IPS-18c (cell line): ENCODE results near the gene CCDC159.
"Not testable (repeated sequence)": the region's sequence is repeated elsewhere in the genome, so short reads cannot be mapped to it uniquely, and the experiment has no call there.

Source experiments
- H3K4me3 ChIP-seq: 2 replicates; pipeline ENCODE4 v1.7.0; 2013; ENCODE audit warnings: low read depth, mild to moderate bottlenecking, low read length, moderate library complexity; ENCODE audit not compliant: insufficient read depth
- H3K9me3 ChIP-seq: one replicate; pipeline ENCODE4 v1.6.1; 2013; ENCODE audit warnings: mild to moderate bottlenecking, low read length, moderate library complexity; ENCODE audit not compliant: control insufficient read depth, insufficient read depth

Gene CCDC159, protein sequence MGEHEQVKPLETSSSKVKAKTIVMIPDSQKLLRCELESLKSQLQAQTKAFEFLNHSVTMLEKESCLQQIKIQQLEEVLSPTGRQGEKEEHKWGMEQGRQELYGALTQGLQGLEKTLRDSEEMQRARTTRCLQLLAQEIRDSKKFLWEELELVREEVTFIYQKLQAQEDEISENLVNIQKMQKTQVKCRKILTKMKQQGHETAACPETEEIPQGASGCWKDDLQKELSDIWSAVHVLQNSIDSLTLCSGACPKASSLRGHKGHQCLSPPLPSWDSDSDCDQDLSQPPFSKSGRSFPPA

DNA sequence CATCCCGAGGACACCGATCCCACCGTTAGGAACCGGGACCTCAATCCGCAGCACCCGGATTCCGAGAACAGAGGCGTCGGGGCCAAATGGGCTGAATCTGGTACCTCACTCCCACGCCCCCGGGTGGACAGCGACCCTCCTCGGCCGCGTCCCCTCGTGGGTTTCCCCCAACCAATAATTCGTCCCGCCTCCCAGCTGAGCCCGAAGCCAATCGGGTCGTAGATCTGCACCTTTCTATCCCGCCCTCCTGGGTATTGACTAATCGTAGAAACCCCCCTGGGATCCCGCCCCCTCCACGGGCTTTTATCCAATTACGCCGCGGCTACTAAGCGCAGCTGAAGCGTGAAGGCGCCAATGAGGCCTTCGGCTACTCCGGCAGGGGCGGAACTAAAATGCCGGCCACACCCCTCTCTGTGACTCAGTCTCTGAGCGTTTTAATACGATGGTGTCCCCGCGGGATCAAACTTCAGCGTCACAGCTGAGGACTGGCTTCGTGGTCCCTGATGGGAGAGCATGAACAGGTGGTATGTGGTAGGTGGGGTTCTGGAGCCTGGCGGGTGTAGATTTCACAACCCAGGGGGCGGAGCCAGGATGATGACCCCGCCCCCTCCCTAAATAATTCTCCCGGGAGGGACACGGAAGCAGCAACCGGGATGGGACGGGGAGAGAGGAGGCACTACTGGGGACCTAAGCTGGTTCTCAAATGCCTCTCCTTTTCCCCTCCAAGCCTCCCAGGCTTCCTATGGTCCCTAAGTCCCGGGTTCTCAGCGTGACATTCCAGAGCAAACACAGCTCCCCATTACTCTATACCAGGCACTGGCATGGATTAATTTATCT is at the start of gene CCDC159, which contains the start of gene TMEM205:
CCDC159 (plus strand) TSS at position 416 of the 837 bp plus-strand sequence; CDS start at position 504, 88 bp downstream.
TMEM205 (minus strand) TSS at position 165 of the 837 bp plus-strand sequence. CDS start 649 bp downstream, outside the sequence.
- Histone ChIP-seq H3K9me3 (peaks cover under 1% of the 10 kb centered on the region), H3K4me3 (peak within 1 kb of the TSS; percentile 90)

- Histone ChIP-seq H3K9me3 (no peaks in the 10 kb centered on the region), H3K4me3 (no peak overlapping the region)
Observed at GRCh38 chr19:11299946-11300810, 46.1 kb upstream of the CCDC159 start.

DNA sequence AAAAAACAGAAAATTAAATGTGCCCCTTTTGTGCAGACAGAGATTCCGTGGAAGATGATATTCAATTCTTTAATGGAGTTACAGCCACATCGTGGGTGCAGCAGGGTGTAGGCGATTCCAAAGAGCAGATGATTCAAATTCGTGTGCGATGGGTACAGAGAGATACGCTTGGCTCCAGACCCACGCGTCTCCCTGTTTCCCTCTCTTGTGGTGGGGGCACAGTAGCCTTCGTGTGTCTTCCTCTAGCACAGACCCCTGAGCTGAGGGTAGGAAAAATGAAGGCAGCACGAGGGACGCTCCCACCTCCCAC is 45.6 kb upstream of the CCDC159 start:
- Histone ChIP-seq H3K9me3 (no peaks in the 10 kb centered on the region), H3K4me3 (no peak overlapping the region)

DNA sequence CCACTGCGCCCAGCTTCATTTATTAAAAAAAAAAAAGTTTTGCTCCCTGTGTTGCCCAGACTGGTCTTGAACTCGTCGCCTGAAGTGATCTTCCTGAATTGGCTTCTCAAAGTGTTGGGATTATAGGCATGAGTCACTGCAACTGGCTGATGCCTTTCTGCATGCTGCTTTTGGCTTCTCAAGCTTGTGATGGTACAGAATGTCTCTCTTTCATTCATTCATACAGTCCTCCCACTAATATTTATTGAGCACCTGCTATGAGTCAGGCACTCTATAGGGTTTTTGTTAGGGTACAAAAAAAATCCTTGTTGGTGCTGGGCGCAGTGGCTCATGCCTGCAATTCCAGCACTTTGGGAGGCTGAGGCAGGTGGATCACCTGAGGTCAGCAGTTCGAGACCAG is 41.4 kb upstream of the CCDC159 start:
- Histone ChIP-seq H3K9me3 (no peaks in the 10 kb centered on the region), H3K4me3 (no peak overlapping the region)

DNA sequence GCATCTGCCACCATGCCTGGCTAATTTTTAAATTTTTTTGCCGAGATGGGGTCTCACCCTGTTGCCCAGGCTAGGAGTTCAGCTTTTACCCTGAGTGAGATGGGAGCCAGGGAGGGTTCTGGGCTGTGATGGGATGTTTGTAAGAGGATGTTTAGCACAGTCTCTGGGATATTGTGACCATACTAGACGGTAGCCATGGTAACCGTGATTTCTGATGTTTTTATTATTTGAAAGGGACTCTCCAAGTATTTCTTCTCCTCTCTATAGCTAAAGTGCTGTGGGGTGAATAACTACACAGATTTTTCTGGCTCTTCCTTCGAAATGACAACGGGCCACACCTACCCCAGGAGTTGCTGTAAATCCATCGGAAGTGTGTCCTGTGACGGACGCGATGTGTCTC is 40.0 kb upstream of the CCDC159 start:
- Histone ChIP-seq H3K4me3 (no peak overlapping the region), H3K9me3 (no peaks in the 10 kb centered on the region)

DNA sequence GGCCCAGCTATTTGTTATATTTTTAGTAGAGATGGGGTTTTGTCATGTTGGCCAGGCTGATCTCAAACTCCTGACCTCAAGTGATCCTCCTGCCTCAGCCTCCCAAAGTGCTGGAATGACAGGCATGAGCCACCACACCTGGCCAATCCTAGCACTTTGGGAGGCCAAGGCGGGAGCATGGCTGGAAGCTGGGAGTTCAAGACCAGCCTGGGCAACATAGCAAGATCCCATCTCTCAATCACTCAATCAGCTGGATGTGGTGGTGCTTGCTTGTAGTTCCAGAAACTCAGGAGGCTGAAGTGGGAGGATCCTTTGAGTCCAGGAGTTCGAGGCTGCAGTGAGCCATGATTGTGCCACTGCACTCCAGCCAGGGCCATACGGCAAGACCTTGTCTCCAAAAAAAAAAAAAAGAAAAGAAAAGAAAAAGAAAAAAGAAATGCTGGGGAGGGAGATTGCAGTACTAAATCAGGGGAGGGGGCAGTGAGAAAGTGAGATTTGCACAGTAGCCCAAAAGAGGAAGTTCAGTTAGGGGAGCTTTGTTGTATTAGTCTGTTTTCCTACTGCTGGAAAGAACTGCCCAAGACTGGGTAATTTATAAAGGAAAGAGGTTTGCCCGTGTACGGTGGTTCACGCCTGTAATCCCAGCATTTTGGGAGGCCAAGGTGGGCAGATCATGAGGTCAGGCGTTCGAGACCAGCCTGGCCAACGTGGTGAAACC is 25.9 kb upstream of the CCDC159 start:
- H3K9me3 ChIP-seq, H3K4me3 ChIP-seq: not testable (repeated sequence)

GRCh38 chr19:11321191-11322126 is 24.9 kb upstream of the CCDC159 start:
- H3K9me3 ChIP-seq, result no peaks in the 10 kb centered on the region
- H3K4me3 ChIP-seq, result no peak overlapping the region

DNA sequence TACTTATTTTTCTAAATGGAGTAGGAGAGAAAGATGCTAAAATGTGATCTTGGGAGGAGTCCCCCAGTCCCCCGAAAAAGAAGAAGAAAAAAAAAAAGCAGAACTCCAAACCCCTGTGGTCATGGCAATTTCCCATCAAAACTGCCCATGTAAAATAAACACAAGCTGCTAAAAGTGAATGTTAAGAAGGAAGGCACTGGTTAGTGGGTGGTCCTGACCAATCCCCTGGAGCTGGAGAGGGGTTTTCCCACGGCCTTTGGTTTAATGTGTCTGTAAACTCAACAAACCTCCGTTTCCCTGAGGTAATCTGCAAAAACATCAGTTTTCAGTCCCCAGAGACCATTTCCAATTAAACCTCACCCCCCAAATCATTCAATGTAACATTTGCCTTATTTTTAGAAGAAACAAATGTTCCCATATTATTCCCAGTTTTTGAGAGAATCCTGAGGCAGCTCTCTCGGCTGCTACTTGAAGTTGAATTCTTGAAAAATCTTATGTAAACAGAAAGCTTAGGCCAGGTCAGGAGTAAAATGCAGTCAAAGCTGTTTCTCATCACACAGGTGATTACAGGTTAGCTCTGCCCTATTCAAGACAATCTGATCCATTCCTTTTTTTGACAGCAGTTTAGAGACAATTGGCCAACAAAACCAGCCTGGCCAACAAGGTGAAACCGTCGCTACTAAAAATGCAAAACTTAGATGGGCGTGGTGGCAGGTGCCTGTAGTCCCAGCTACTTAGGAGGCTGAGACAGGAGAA is 23.9 kb upstream of the CCDC159 start:
- Histone ChIP-seq H3K4me3 (no peak overlapping the region), H3K9me3 (no peaks in the 10 kb centered on the region)

DNA sequence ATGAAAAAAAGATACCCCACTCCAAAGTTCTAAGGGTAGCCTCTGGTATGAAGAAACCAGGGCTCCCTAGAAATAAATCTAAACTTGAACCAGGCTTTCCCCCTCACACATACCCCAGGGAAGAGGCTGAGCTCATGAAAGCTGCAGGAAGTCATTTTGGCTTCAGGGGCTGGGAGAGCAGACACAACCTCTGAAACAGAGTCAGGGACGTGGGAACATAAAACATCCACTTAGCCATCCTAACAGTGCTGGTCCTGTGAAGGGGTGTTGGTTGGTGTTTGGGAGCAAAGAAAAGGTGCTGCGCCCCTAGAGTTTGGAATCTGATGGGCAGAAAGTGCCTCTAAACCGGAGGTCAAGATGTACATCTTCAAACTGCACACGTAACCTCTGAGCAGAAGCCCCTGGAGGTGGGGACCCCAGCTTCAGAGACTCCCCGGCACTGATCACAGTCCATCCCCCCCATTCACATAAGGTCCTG is 22.7 kb upstream of the CCDC159 start:
- Histone ChIP-seq H3K4me3 (no peak overlapping the region), H3K9me3 (no peaks in the 10 kb centered on the region)

DNA sequence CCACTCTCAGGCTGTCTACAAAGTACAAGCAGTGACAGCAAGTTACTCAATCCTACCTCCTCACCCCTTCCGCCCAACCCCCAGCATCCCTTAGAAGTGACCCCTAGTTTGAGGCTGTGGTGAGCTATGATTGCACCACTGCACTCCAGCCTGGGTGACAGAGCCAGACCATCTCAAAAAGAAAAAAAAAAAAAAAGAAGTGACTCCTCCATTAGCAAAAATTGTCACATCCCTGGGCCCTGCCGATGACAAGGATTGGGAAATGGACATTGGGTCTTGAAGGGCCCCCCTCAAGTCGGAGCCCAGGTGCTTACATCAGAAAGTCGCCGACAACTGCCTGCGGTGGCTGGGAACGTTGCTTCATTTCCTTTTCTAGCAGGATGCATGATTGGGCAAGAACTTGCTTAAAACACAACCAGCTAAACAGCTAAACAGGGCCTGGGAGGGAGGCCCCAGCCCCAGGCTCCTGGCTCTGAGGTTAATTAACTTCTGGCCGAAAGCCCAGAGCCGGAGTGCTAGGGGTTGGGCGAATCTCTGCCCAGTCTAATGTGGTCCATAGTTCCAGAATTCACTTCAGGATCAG is 22.1 kb upstream of the CCDC159 start:
- Histone ChIP-seq H3K4me3 (no peak overlapping the region), H3K9me3 (no peaks in the 10 kb centered on the region)

- H3K4me3 ChIP-seq, result no peak overlapping the region
- no peaks in the 10 kb centered on the region for H3K9me3 ChIP-seq
Observed at GRCh38 chr19:11324748-11325389, 21.4 kb upstream of the CCDC159 start.

- H3K4me3 ChIP-seq, result no peak overlapping the region
- no peaks in the 10 kb centered on the region for H3K9me3 ChIP-seq
Observed at GRCh38 chr19:11325544-11325943, 20.8 kb upstream of the CCDC159 start.

- H3K9me3 ChIP-seq, result no peaks in the 10 kb centered on the region
- H3K4me3 ChIP-seq, result no peak overlapping the region
Observed at GRCh38 chr19:11330127-11330526, 16.2 kb upstream of the CCDC159 start.

DNA sequence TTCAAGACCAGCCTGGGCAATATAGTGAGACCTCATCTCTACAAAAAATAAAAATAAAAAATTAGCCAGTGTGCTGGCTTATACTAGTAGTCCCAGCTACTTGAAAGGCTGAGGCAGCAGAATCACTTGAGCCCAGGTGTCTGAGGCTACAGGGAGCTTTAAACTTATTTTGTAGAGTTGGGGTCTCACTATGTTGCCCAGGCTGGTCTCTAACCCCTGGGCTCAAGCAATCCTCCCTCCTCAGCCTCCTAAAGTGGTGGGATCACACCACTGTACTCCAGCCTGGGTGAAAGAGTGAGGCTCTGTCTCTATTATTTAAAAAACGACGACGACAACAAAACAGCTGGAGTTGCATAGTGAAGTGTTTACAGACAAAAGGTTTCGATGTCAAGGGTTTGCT is 14.8 kb upstream of the CCDC159 start:
- H3K9me3 ChIP-seq, result no peaks in the 10 kb centered on the region

DNA sequence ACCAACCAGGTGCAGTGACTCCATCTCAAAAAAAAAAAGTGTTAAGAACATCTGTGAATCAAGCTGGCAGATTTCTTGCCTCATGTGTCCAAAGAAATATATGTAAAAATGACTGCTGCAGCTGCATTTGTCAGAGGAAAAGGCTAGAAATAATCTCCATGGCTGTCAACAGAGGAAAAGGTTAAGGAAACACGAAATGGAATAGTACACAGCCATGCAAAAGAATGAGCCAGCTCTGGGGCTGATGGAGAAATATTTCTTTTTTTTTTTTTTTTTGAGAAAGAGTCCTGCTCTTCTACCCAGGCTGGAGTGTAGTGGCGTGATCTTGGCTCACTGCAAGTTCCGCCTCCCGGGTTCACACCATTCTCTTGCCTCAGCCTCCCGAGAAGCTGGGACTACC is 13.5 kb upstream of the CCDC159 start:
- Histone ChIP-seq H3K9me3 (no peaks in the 10 kb centered on the region), H3K4me3 (no peak overlapping the region)

More for the DNA sequence above, 14.8 kb upstream of the CCDC159 start:
- no peak overlapping the region for H3K4me3 ChIP-seq
